IMR-90 (cell line): Measurements from ENCODE around the gene PSME4. TPM values are rescaled to one million over a fixed set of nuclear protein-coding genes. Genes with fewer than 3 reads are reported as not detected.
"Not testable (repeated sequence)": the region's sequence is repeated elsewhere in the genome, so short reads cannot be mapped to it uniquely, and the experiment has no call there.

ENCODE experiments used
- ATAC-seq: fragments of 200-7000 bp; cut with Tn5 transposase; 2 replicates; pipeline ENCODE4 v1.9.1; 2020; ENCODE audit warnings: low read depth, mild to moderate bottlenecking, moderate library complexity
- BruUV-seq: library from RNA; stranded (reverse); fragments of 400-500 nt; replicated peaks from 2 replicates; lab custom pipeline; 2021; lab: Mats Ljungman, UMichigan
- CTCF ChIA-PET: fragments of 300-600 bp; formaldehyde crosslinking; extraction: SDS; loops from one replicate; lab custom pipeline; 2021; ENCODE audit warnings: antibody characterized with exemption; lab: Yijun Ruan, JAX
- POLR2A ChIA-PET: fragments of 300-600 bp; sonication (Branson Sonifier 250); formaldehyde crosslinking; loops from one replicate; lab custom pipeline; 2022; ENCODE audit warnings: antibody characterized with exemption; ENCODE audit not compliant: unreplicated experiment; lab: Charles Lee
- DNase-seq: peaks from one replicate; pipeline ENCODE4 v3.0.0; 2013
- H2AFZ ChIP-seq: replicated peaks from 2 replicates; pipeline ENCODE3; 2013; ENCODE audit warnings: low read length, mild to moderate bottlenecking; ENCODE audit not compliant: poor library complexity
- H2AK5ac ChIP-seq: 2 replicates; pipeline ENCODE4 v1.6.1; 2013; ENCODE audit warnings: low read depth, low read length, inconsistent platforms
- H2AK9ac ChIP-seq: replicated peaks from 2 replicates; pipeline ENCODE3; 2013; ENCODE audit warnings: mild to moderate bottlenecking, low read depth, low read length, moderate library complexity; ENCODE audit not compliant: poor library complexity
- H2BK120ac ChIP-seq: 2 replicates; pipeline ENCODE4 v1.6.1; 2013; ENCODE audit warnings: low read depth, low read length, inconsistent platforms
- H2BK15ac ChIP-seq: 3 replicates; pipeline ENCODE4 v1.6.1; 2013; ENCODE audit warnings: low read depth, low read length, inconsistent platforms
- H2BK20ac ChIP-seq: 2 replicates; pipeline ENCODE4 v1.6.1; 2013; ENCODE audit warnings: low read depth, mild to moderate bottlenecking, inconsistent platforms, low read length, moderate library complexity
- H2BK5ac ChIP-seq: 2 replicates; pipeline ENCODE4 v1.6.1; 2013; ENCODE audit warnings: mild to moderate bottlenecking, low read depth, low read length, inconsistent platforms; ENCODE audit not compliant: poor library complexity, severe bottlenecking
- H3K14ac ChIP-seq: replicated peaks from 2 replicates; pipeline ENCODE4 v1.6.1; 2013; ENCODE audit warnings: low read depth, low read length, inconsistent platforms
- H3K18ac ChIP-seq: 2 replicates; pipeline ENCODE4 v1.6.1; 2013; ENCODE audit warnings: low read depth, low read length, control low read depth
- H3K23ac ChIP-seq: 2 replicates; pipeline ENCODE4 v1.6.1; 2013; ENCODE audit warnings: low read depth, low read length, inconsistent platforms
- H3K27ac ChIP-seq: 2 replicates; pipeline ENCODE4 v1.5.1; 2013; ENCODE audit warnings: mild to moderate bottlenecking, control low read depth, low read length; ENCODE audit not compliant: insufficient read depth
- H3K27me3 ChIP-seq: 2 replicates; pipeline ENCODE4 v1.6.1; 2013; ENCODE audit warnings: low read length; ENCODE audit not compliant: control insufficient read depth, insufficient read depth
- H3K36me3 ChIP-seq: 2 replicates; pipeline ENCODE4 v1.6.1; 2013; ENCODE audit warnings: low read length, mixed read lengths; ENCODE audit not compliant: control insufficient read depth, insufficient read depth
- H3K4ac ChIP-seq: 2 replicates; pipeline ENCODE4 v1.6.1; 2013; ENCODE audit warnings: low read depth, low read length, inconsistent platforms
- H3K4me1 ChIP-seq: 2 replicates; pipeline ENCODE4 v1.6.1; 2013; ENCODE audit warnings: low read length, mixed read lengths; ENCODE audit not compliant: control insufficient read depth, insufficient read depth
- H3K4me2 ChIP-seq: 2 replicates; pipeline ENCODE4 v1.6.1; 2013; ENCODE audit warnings: low read depth, mild to moderate bottlenecking, control low read depth, low read length, moderate library complexity
- H3K4me3 ChIP-seq: 2 replicates; pipeline ENCODE4 v1.5.1; 2013; ENCODE audit warnings: low read depth, mild to moderate bottlenecking, control low read depth, low read length, moderate library complexity; ENCODE audit not compliant: insufficient read depth
- H3K56ac ChIP-seq: 2 replicates; pipeline ENCODE4 v1.6.1; 2013; ENCODE audit warnings: low read length, inconsistent platforms; ENCODE audit not compliant: insufficient read depth; ENCODE audit errors: extremely low read depth
- H3K79me1 ChIP-seq, 2 experiments: 2 replicates each; pipeline ENCODE4 v1.6.1; 2013; ENCODE audit warnings: low read length in 2 of 2, inconsistent platforms in 1 of 2, low read depth in 1 of 2
- H3K9ac ChIP-seq: 2 replicates; pipeline ENCODE4 v1.6.1; 2013; ENCODE audit warnings: low read depth, low read length, control low read depth
- H3K9me1 ChIP-seq: 2 replicates; pipeline ENCODE4 v1.6.1; 2013; ENCODE audit warnings: low read length, inconsistent platforms; ENCODE audit not compliant: insufficient read depth
- H3K9me3 ChIP-seq: 2 replicates; pipeline ENCODE4 v1.6.1; 2013; ENCODE audit warnings: low read length; ENCODE audit not compliant: control insufficient read depth, insufficient read depth
- H4K20me1 ChIP-seq: 2 replicates; pipeline ENCODE4 v1.6.1; 2013; ENCODE audit warnings: low read length, inconsistent platforms; ENCODE audit not compliant: insufficient read depth
- H4K5ac ChIP-seq: 2 replicates; pipeline ENCODE4 v1.6.1; 2013; ENCODE audit warnings: mild to moderate bottlenecking, low read depth, low read length, control low read depth
- H4K8ac ChIP-seq, 2 experiments: 2 replicates each; pipeline ENCODE4 v1.6.1; 2013; ENCODE audit warnings: low read depth in 2 of 2, low read length in 2 of 2, control low read depth in 1 of 2, inconsistent platforms in 1 of 2
- H4K91ac ChIP-seq: 2 replicates; pipeline ENCODE4 v1.6.1; 2013; ENCODE audit warnings: low read depth, low read length, inconsistent platforms; ENCODE audit not compliant: insufficient read depth
- RFX5 ChIP-seq: IDR thresholded peaks from 2 replicates; pipeline ENCODE4 v1.8.0; 2012; ENCODE audit warnings: low read depth, mild to moderate bottlenecking, low read length, moderate library complexity
- WGBS, 2 experiments: methylation state at CpG; one replicate each; pipeline versions ENCODE4 v1.1.5 to v1.1.7; 2013; ENCODE audit warnings: missing lambda C conversion rate in 2 of 2; ENCODE audit not compliant: insufficient read length in 1 of 2; ENCODE audit errors: extremely low coverage in 2 of 2; 5-methylcytosine and 5-hydroxymethylcytosine counted together
- dilution Hi-C: fragments of 300-500 bp; cut with HindIII; formaldehyde crosslinking; loops from one replicate; pipeline ENCODE4 v1.14.3; 2018; ENCODE audit warnings: low sequenced_read_pairs; ENCODE audit not compliant: unreplicated experiment
- in situ Hi-C: fragments of 300-500 bp; cut with MboI; formaldehyde crosslinking; loops from 3 replicates; pipeline ENCODE4 v1.14.3; 2019; ENCODE audit warnings: low sequenced_read_pairs, inconsistent platforms, mixed read lengths
- intact Hi-C: fragments of 100-400 bp; cut with micrococcal nuclease; formaldehyde crosslinking; loops from 2 replicates; pipeline ENCODE4 v1.10.0; 2022
- polyA plus RNA-seq, 3 experiments: library from polyadenylated mRNA; depleted of rRNA; stranded (reverse); fragments of >200 nt; gene quantifications; 2 replicates each; pipeline ENCODE4 v1.2.3, GENCODE V29; 2012; ENCODE audit warnings: low replicate concordance in 1 of 3
- total RNA-seq: library from RNA; depleted of rRNA; stranded (reverse); fragments of >200 nt; gene quantifications from 2 replicates; pipeline ENCODE4 v1.2.3, GENCODE V29; 2012

Gene PSME4
- total and polyA plus RNA-seq, 2 of the 4 experiments (the other 2 are of a cell fraction) = 28.2 to 61.3 TPM

GRCh38 chr2:53964257-53964952, 6.4 kb downstream of the PSME4 start (continued):
- no peak for TF ChIP-seq RFX5

GRCh38 chr2:53961478-53962216, 9.1 kb downstream of the PSME4 start:
- Histone ChIP-seq H2BK15ac (0 out of 3 replicates have a peak overlapping the region, but pooled peaks have one; percentile 54), H4K8ac (peak overlapping the region in 1 of 2 experiments; percentile 75; a peak in 3 of 4 replicates), H2BK120ac (peak overlapping the region; percentile 32; the same call in 1 of the 2 replicates), H3K4me2 (peak overlapping the region; percentile 61), H3K27ac (peak overlapping the region; percentile 62; the same call in 1 of the 2 replicates), H3K79me1 (peaks cover 0 to 52% of the 10 kb centered on the region in 2 experiments; a peak in 3 of 4 replicates), H4K5ac (peak overlapping the region; percentile 90), H3K4me1 (peaks cover 12% of the 10 kb centered on the region), H3K18ac (peak overlapping the region; percentile 69; the same call in 1 of the 2 replicates), H3K9me1 (peaks cover 11% of the 10 kb centered on the region), H3K14ac (0 out of 2 replicates have a peak overlapping the region, but pooled peaks have one; percentile 27), H4K20me1 (peaks cover 66% of the 10 kb centered on the region), H2AK5ac (peak overlapping the region; percentile 43; the same call in 1 of the 2 replicates), H3K4ac (peak overlapping the region; percentile 45; the same call in 1 of the 2 replicates), H2BK5ac (peak overlapping the region; percentile 82), H4K91ac (peak overlapping the region; percentile 69)
- DNase-seq, BruUV-seq, H2AFZ ChIP-seq, H3K56ac ChIP-seq, CTCF ChIA-PET, H3K23ac ChIP-seq, H3K36me3 ChIP-seq, H3K9me3 ChIP-seq, H3K9ac ChIP-seq, dilution Hi-C loops, POLR2A ChIA-PET, H2BK20ac ChIP-seq, H2AK9ac ChIP-seq, H3K27me3 ChIP-seq, ATAC-seq, in situ Hi-C loops, H3K4me3 ChIP-seq: not testable (repeated sequence)
- no CpG with 5 or more reads among the region's 10 CpGs for WGBS, 2 experiments
- intact Hi-C loops = loop anchor here (5.0 kb wide), 1 partner anchor 1321 kb away; no protein-coding TSS in a partner anchor
